CD14-positive monocyte (primary cell): ENCODE measurements around the gene ZNF343. TPM values are rescaled to one million over a fixed set of nuclear protein-coding genes. Genes with fewer than 3 reads are reported as not detected.

ENCODE experiments used
- DNase-seq, 3 donors: peaks; one replicate each; pipeline ENCODE4 v3.0.0-alpha.2; 2011 to 2022
- H2AFZ ChIP-seq: 2 replicates; pipeline ENCODE4 v1.6.0; 2012; ENCODE audit warnings: mild to moderate bottlenecking, low read depth, low read length, inconsistent platforms; ENCODE audit not compliant: insufficient read depth, poor library complexity, severe bottlenecking
- H3K27ac ChIP-seq, 2 donors: 1 replicate in 1 of 2; 2 replicates in 1 of 2; pipeline ENCODE4 v1.5.1; 2012 to 2013; ENCODE audit warnings: low read length in 2 of 2, control low read depth in 1 of 2, inconsistent platforms in 1 of 2, low read depth in 1 of 2, mild to moderate bottlenecking in 1 of 2
- H3K27me3 ChIP-seq, 2 donors: one replicate each; pipeline versions ENCODE4 v1.6.0 to v1.6.1; 2011 to 2013; ENCODE audit warnings: low read length in 2 of 2; ENCODE audit not compliant: control insufficient read depth in 2 of 2, insufficient read depth in 2 of 2
- H3K36me3 ChIP-seq, 2 donors: replicated peaks in 1 of 2; 1 replicate in 1 of 2; 2 replicates in 1 of 2; pipeline versions ENCODE4 v1.5.1 to v1.6.1; 2012 to 2013; ENCODE audit warnings: low read length in 2 of 2, control low read depth in 1 of 2, inconsistent platforms in 1 of 2, mild to moderate bottlenecking in 1 of 2; ENCODE audit not compliant: insufficient read depth in 2 of 2, control insufficient read depth in 1 of 2
- H3K4me1 ChIP-seq, 2 donors: 1 replicate in 1 of 2; 2 replicates in 1 of 2; pipeline versions ENCODE4 v1.5.1 to v1.6.1; 2012 to 2013; ENCODE audit warnings: low read length in 2 of 2, control low read depth in 1 of 2, inconsistent platforms in 1 of 2, mild to moderate bottlenecking in 1 of 2, moderate library complexity in 1 of 2; ENCODE audit not compliant: insufficient read depth in 2 of 2, control insufficient read depth in 1 of 2
- H3K4me2 ChIP-seq: replicated peaks from 2 replicates; pipeline ENCODE3; 2012; ENCODE audit warnings: low read length, moderate library complexity, mild to moderate bottlenecking; ENCODE audit not compliant: poor library complexity, severe bottlenecking; ENCODE audit errors: extremely low read depth
- H3K4me3 ChIP-seq, 3 experiments: fragments of 200-600 bp in 1 of 3; sonication (generic) in 1 of 3; replicated peaks in 1 of 3; 1 replicate in 2 of 3; 2 replicates in 1 of 3; pipeline ENCODE4 v1.5.1; 2011 to 2013; ENCODE audit warnings: low read length in 3 of 3, mild to moderate bottlenecking in 3 of 3, control low read depth in 2 of 3, low read depth in 2 of 3, inconsistent platforms in 1 of 3, moderate library complexity in 1 of 3
- H3K79me2 ChIP-seq: 2 replicates; pipeline ENCODE4 v1.6.0; 2012; ENCODE audit warnings: mild to moderate bottlenecking, control low read depth, inconsistent platforms, low read length, moderate library complexity; ENCODE audit not compliant: insufficient read depth
- H3K9ac ChIP-seq: 2 replicates; pipeline ENCODE4 v1.6.0; 2017; ENCODE audit warnings: low read length, mild to moderate bottlenecking; ENCODE audit not compliant: insufficient read depth, poor library complexity, severe bottlenecking
- H3K9me3 ChIP-seq, 2 donors: replicated peaks in 1 of 2; 1 replicate in 1 of 2; 2 replicates in 1 of 2; pipeline versions ENCODE4 v1.5.1 to v1.6.1; 2012 to 2013; ENCODE audit warnings: low read length in 2 of 2, control low read depth in 1 of 2; ENCODE audit not compliant: control insufficient read depth in 1 of 2, insufficient read depth in 1 of 2
- H4K20me1 ChIP-seq: 2 replicates; pipeline ENCODE4 v1.6.0; 2012; ENCODE audit warnings: mild to moderate bottlenecking, low read length, control low read depth, moderate library complexity; ENCODE audit not compliant: insufficient read depth
- H3K27ac Mint-ChIP-seq, 7 donors: one replicate each; pipeline ENCODE4 v1.8.0; 2020; ENCODE audit warnings: mild to moderate bottlenecking in 7 of 7, mixed read lengths in 7 of 7, moderate library complexity in 6 of 7, inconsistent platforms in 2 of 7
- H3K27me3 Mint-ChIP-seq, 3 donors: one replicate each; pipeline ENCODE4 v1.8.0; 2021 to 2022; ENCODE audit warnings: low read depth in 3 of 3, mild to moderate bottlenecking in 3 of 3, mixed read lengths in 3 of 3, moderate library complexity in 3 of 3, inconsistent platforms in 1 of 3
- H3K36me3 Mint-ChIP-seq, 2 donors: one replicate each; pipeline ENCODE4 v1.8.0; 2020; ENCODE audit warnings: mixed read lengths in 2 of 2, inconsistent platforms in 1 of 2, mild to moderate bottlenecking in 1 of 2
- H3K4me1 Mint-ChIP-seq: one replicate; pipeline ENCODE4 v1.8.0; 2020; ENCODE audit warnings: mild to moderate bottlenecking, mixed read lengths
- H3K4me3 Mint-ChIP-seq, 2 donors: one replicate each; pipeline ENCODE4 v1.8.0; 2020; ENCODE audit warnings: mild to moderate bottlenecking in 2 of 2, mixed read lengths in 2 of 2, moderate library complexity in 1 of 2
- H3K9me3 Mint-ChIP-seq, 7 donors: one replicate each; pipeline ENCODE4 v1.8.0; 2020 to 2022; ENCODE audit warnings: mixed read lengths in 7 of 7, mild to moderate bottlenecking in 6 of 7, moderate library complexity in 6 of 7, inconsistent platforms in 2 of 7
- CTCF ChIP-seq: fragments of 200-600 bp; IDR thresholded peaks from one replicate; pipeline ENCODE4 v1.8.0; 2022; ENCODE audit warnings: antibody characterized with exemption, mild to moderate bottlenecking
- WGBS: methylation state at CpG from one replicate; pipeline ENCODE4 v1.1.5; 2013; ENCODE audit warnings: missing lambda C conversion rate; ENCODE audit not compliant: insufficient coverage; 5-methylcytosine and 5-hydroxymethylcytosine counted together
- intact Hi-C, 2 donors: fragments of 100-400 bp; cut with micrococcal nuclease; formaldehyde crosslinking; loops; one replicate each; pipeline versions ENCODE4 v1.15.0 to v1.15.1; 2023
- polyA plus RNA-seq, 3 donors: library from polyadenylated mRNA; depleted of rRNA in 1 of 3; unstranded in 2 of 3; stranded (reverse) in 1 of 3; fragments of 300-500 nt in 2 of 3; fragments of >200 nt in 1 of 3; fragmentation: Illumina TruSeq in 2 of 3; gene quantifications; 1 replicate in 2 of 3; 2 replicates in 1 of 3; pipeline ENCODE4 v1.2.3, GENCODE V29; 2012 to 2021

ZNF343 gene
- polyA plus RNA-seq, 3 donors, result 1.3 to 6.7 (median 1.3) TPM

GRCh38 chr20:2536560-2536986, 27.9 kb upstream of the ZNF343 start, which contains the start of gene TMC2:
TSS of gene TMC2 (plus strand) at chr20:2536573. CDS start at chr20:2536622, 49 bp downstream.
- Histone ChIP-seq H4K20me1 (no peaks in the 10 kb centered on the region), H2AFZ (no peak within 1 kb of the TSS), H3K4me3 (no peak within 1 kb of the TSS), H3K9me3 (no peaks in the 10 kb centered on the region), H3K4me1 (no peaks in the 10 kb centered on the region), H3K27me3 (no peaks in the 10 kb centered on the region), H3K79me2 (no peaks in the 10 kb centered on the region), H3K4me2 (no peak within 1 kb of the TSS), H3K9ac (no peak within 1 kb of the TSS), H3K36me3 (no peaks in the 10 kb centered on the region), H3K27ac (no peak within 1 kb of the TSS)
- no peaks in the 10 kb centered on the region for H3K36me3 Mint-ChIP-seq
- DNase-seq, result no peak
- H3K27me3 Mint-ChIP-seq, result peaks cover 25 to 50% (median 28%) of the 10 kb centered on the region in 3 donors
- TF ChIP-seq CTCF, result no peak
- intact Hi-C loops, result no loop called here
- no peaks in the 10 kb centered on the region for H3K4me1 Mint-ChIP-seq
- peak within 1 kb of the TSS in 1 of 7 donors; percentile 44 for H3K27ac Mint-ChIP-seq
- H3K4me3 Mint-ChIP-seq, result peak within 1 kb of the TSS in 1 of 2 donors; percentile 18
- H3K9me3 Mint-ChIP-seq, result peaks cover 0 to 3% (median 0%) of the 10 kb centered on the region in 7 donors
- 82% methylated on average over 11 of the region's 13 CpGs for WGBS

- Histone ChIP-seq H3K4me3 (no peak overlapping the region), H3K9ac (no peak overlapping the region), H3K27me3 (no peaks in the 10 kb centered on the region), H3K4me2 (no peak overlapping the region), H2AFZ (no peak overlapping the region), H3K4me1 (no peaks in the 10 kb centered on the region), H3K27ac (no peak overlapping the region), H3K36me3 (no peaks in the 10 kb centered on the region), H3K9me3 (no peaks in the 10 kb centered on the region), H4K20me1 (no peaks in the 10 kb centered on the region), H3K79me2 (no peaks in the 10 kb centered on the region)
- Mint-ChIP-seq H3K4me3 (peak overlapping the region in 1 of 2 donors; percentile 18), H3K27me3 (peaks cover 25 to 50% (median 27%) of the 10 kb centered on the region in 3 donors), H3K36me3 (no peaks in the 10 kb centered on the region), H3K27ac (no peak overlapping the region), H3K9me3 (peaks cover 0 to 3% (median 0%) of the 10 kb centered on the region in 7 donors), H3K4me1 (no peaks in the 10 kb centered on the region)
- no peak for TF ChIP-seq CTCF
- no peak for DNase-seq
- intact Hi-C loops, result no loop called here
- WGBS, result 79% methylated on average over 2 of the region's 12 CpGs
Observed at GRCh38 chr20:2535711-2536559, 27.2 kb upstream of the ZNF343 start.
